Esophagus muscularis mucosa (tissue), 4 donors: ENCODE measurements around the gene FAR2. TPM values are rescaled to one million over a fixed set of nuclear protein-coding genes. Genes with fewer than 3 reads are reported as not detected.

ENCODE experiments used
- DNase-seq: peaks from one replicate; pipeline ENCODE4 v3.0.0-alpha.2; 2017; ENCODE audit errors: extremely low spot score
- H3K27ac ChIP-seq, 4 donors: fragments of 200-600 bp; sonication (generic); replicated peaks in 1 of 4; 1 replicate in 3 of 4; 2 replicates in 1 of 4; pipeline ENCODE4 v1.5.1; 2016 to 2019; ENCODE audit warnings: mild to moderate bottlenecking in 1 of 4
- H3K27me3 ChIP-seq, 4 donors: fragments of 200-600 bp; sonication (generic); one replicate each; pipeline versions ENCODE4 v1.5.1 to v1.6.0; 2016 to 2019
- H3K36me3 ChIP-seq, 4 donors: fragments of 200-600 bp; sonication (generic); one replicate each; pipeline ENCODE4 v1.5.1; 2016 to 2019
- H3K4me1 ChIP-seq, 4 donors: fragments of 200-600 bp; sonication (generic); one replicate each; pipeline ENCODE4 v1.5.1; 2016 to 2019
- H3K4me3 ChIP-seq, 4 donors: fragments of 200-600 bp; sonication (generic); 1 replicate in 2 of 4; 2 replicates in 2 of 4; pipeline ENCODE4 v1.5.1; 2016 to 2019; ENCODE audit warnings: mild to moderate bottlenecking in 4 of 4, moderate library complexity in 1 of 4
- H3K9me3 ChIP-seq, 4 donors: fragments of 200-600 bp; sonication (generic); 1 replicate in 3 of 4; 2 replicates in 1 of 4; pipeline ENCODE4 v1.5.1; 2016 to 2019
- CTCF ChIP-seq, 3 experiments: fragments of 200-600 bp in 2 of 3; fragments of 450-650 bp in 1 of 3; sonication (generic) in 2 of 3; IDR thresholded peaks; one replicate each; pipeline ENCODE4 v1.5.1; 2017 to 2019; ENCODE audit warnings: antibody characterized with exemption in 3 of 3, mild to moderate bottlenecking in 2 of 3, moderate library complexity in 1 of 3
- EP300 ChIP-seq: sonication (generic); formaldehyde crosslinking; IDR thresholded peaks from one replicate; pipeline ENCODE4 v1.6.1; 2017; ENCODE audit warnings: antibody characterized with exemption
- POLR2A ChIP-seq: fragments of 450-650 bp; IDR thresholded peaks from one replicate; pipeline ENCODE4 v1.6.1; 2017; ENCODE audit warnings: antibody characterized with exemption, moderate library complexity, mild to moderate bottlenecking, low read depth
- POLR2AphosphoS5 ChIP-seq, 2 donors: sonication (generic); formaldehyde crosslinking; IDR thresholded peaks; one replicate each; pipeline ENCODE4 v1.6.1; 2017; ENCODE audit warnings: antibody characterized with exemption in 2 of 2
- WGBS: methylation state at CpG from one replicate; pipeline ENCODE4 v1.1.5; 2018; 5-methylcytosine and 5-hydroxymethylcytosine counted together
- intact Hi-C: fragments of 100-400 bp; cut with DNase I; formaldehyde crosslinking; loops from one replicate; pipeline ENCODE4 v1.15.1; 2023
- total RNA-seq, 4 donors: library from RNA; depleted of rRNA; stranded (reverse); fragments of >200 nt; gene quantifications; one replicate each; pipeline versions ENCODE4 v1.1.0 to v1.2.1, GENCODE V29; 2016

The FAR2 gene
- total RNA-seq, 4 donors from 2014 or later = 11.6 to 15.0 (median 11.9) TPM

GRCh38 chr12:29316752-29317151 is 167.7 kb downstream of the FAR2 start:
- no peak for DNase-seq
- H3K4me3 ChIP-seq = no peak overlapping the region
- intact Hi-C loops = loop anchor here (5.0 to 10.0 kb wide), 3 partner anchors 172 to 244 kb away; partner anchors contain the start of gene FAR2
- H3K9me3 ChIP-seq = no peaks in the 10 kb centered on the region
- TF ChIP-seq POLR2A (no peak), CTCF (IDR thresholded peaks at IDR 0.05) (no peak), EP300 (no peak), POLR2AphosphoS5 (IDR thresholded peaks at IDR 0.05) (no peak)
- H3K27me3 ChIP-seq = no peaks in the 10 kb centered on the region
- peaks cover 0 to 19% (median 3%) of the 10 kb centered on the region in 4 donors for H3K36me3 ChIP-seq
- H3K4me1 ChIP-seq = peaks cover 0 to 20% (median 13%) of the 10 kb centered on the region in 4 donors
- 31% methylated on average over 4 of the region's 4 CpGs for WGBS
- H3K27ac ChIP-seq = peak overlapping the region in 1 of 4 donors; percentile 25

- peaks cover 0 to 19% (median 2%) of the 10 kb centered on the region in 4 donors for H3K36me3 ChIP-seq
- 40% methylated on average over 8 of the region's 8 CpGs for WGBS
- no peaks in the 10 kb centered on the region for H3K27me3 ChIP-seq
- H3K9me3 ChIP-seq = no peaks in the 10 kb centered on the region
- H3K4me3 ChIP-seq = no peak overlapping the region
- DNase-seq = no peak
- peaks cover 0 to 20% (median 13%) of the 10 kb centered on the region in 4 donors for H3K4me1 ChIP-seq
- intact Hi-C loops = loop anchor here (5.0 to 10.0 kb wide), 3 partner anchors 173 to 245 kb away; partner anchors contain the start of gene FAR2
- H3K27ac ChIP-seq = no peak overlapping the region
- TF ChIP-seq POLR2A (no peak), CTCF (IDR thresholded peaks at IDR 0.05) (peak; percentile 67 to 89 (median 74)), EP300 (no peak), POLR2AphosphoS5 (IDR thresholded peaks at IDR 0.05) (no peak)
Observed at GRCh38 chr12:29317556-29318363, 168.7 kb downstream of the FAR2 start.

- H3K27ac ChIP-seq = no peak overlapping the region
Observed at GRCh38 chr12:29320295-29321085, 171.4 kb downstream of the FAR2 start.

GRCh38 chr12:29322157-29322556 is 173.1 kb downstream of the FAR2 start:
- intact Hi-C loops = no loop called here
- no peaks in the 10 kb centered on the region for H3K27me3 ChIP-seq
- no peaks in the 10 kb centered on the region for H3K9me3 ChIP-seq
- no peak overlapping the region for H3K4me3 ChIP-seq
- no peak for TF ChIP-seq POLR2AphosphoS5 (IDR thresholded peaks at IDR 0.05)
- peaks cover 0 to 9% (median 6%) of the 10 kb centered on the region in 4 donors for H3K4me1 ChIP-seq
- peaks cover 0 to 26% (median 7%) of the 10 kb centered on the region in 4 donors for H3K36me3 ChIP-seq
- H3K27ac ChIP-seq = no peak overlapping the region
- no peak for DNase-seq
- 94% methylated on average over 3 of the region's 3 CpGs for WGBS

More at GRCh38 chr12:29320295-29321085, 171.4 kb downstream of the FAR2 start:
- Histone ChIP-seq H3K4me1 (peaks cover 0 to 20% (median 13%) of the 10 kb centered on the region in 4 donors), H3K4me3 (no peak overlapping the region), H3K36me3 (peaks cover 0 to 26% (median 7%) of the 10 kb centered on the region in 4 donors), H3K27me3 (no peaks in the 10 kb centered on the region), H3K9me3 (no peaks in the 10 kb centered on the region)
- intact Hi-C loops = no loop called here
- 97% methylated on average over 2 of the region's 2 CpGs for WGBS
- no peak for DNase-seq
- no peak for TF ChIP-seq POLR2A
- TF ChIP-seq CTCF (IDR thresholded peaks at IDR 0.05) = no peak

- Histone ChIP-seq H3K27ac (no peak overlapping the region), H3K4me3 (no peak overlapping the region), H3K4me1 (no peaks in the 10 kb centered on the region), H3K27me3 (no peaks in the 10 kb centered on the region), H3K36me3 (peaks cover 0 to 13% (median 3%) of the 10 kb centered on the region in 4 donors), H3K9me3 (no peaks in the 10 kb centered on the region)
- DNase-seq = no peak
- 95% methylated on average over 1 of the region's 1 CpG for whole genome bisulfite sequencing
- intact Hi-C loops = no loop called here
- TF ChIP-seq POLR2AphosphoS5 (IDR thresholded peaks at IDR 0.05) (no peak), EP300 (no peak), POLR2A (no peak), CTCF (IDR thresholded peaks at IDR 0.05) (no peak)
Observed at GRCh38 chr12:29329411-29329810, 180.3 kb downstream of the FAR2 start.
